Neuronal stem cell (in vitro differentiated cells): Measurements from ENCODE around the gene PREB.
"Not testable (repeated sequence)": the region's sequence is repeated elsewhere in the genome, so short reads cannot be mapped to it uniquely, and the experiment has no call there.

Experiments used
- DNase-seq: peaks from one replicate; pipeline ENCODE4 v3.0.0-alpha.2; 2013; ENCODE audit warnings: low spot score
- H2AFZ ChIP-seq: one replicate; pipeline ENCODE4 v1.6.1; 2013; ENCODE audit warnings: mild to moderate bottlenecking, low read length, inconsistent platforms
- H2AK5ac ChIP-seq: 2 replicates; pipeline ENCODE4 v1.6.1; 2013; ENCODE audit warnings: low read depth, mild to moderate bottlenecking, inconsistent platforms, low read length, moderate library complexity, mixed read lengths
- H2BK120ac ChIP-seq: 2 replicates; pipeline ENCODE4 v1.6.1; 2013; ENCODE audit warnings: low read depth, mild to moderate bottlenecking, inconsistent platforms, low read length, moderate library complexity, mixed read lengths
- H2BK12ac ChIP-seq: one replicate; pipeline ENCODE4 v1.6.1; 2013; ENCODE audit warnings: low read length, inconsistent platforms
- H2BK15ac ChIP-seq: 2 replicates; pipeline ENCODE4 v1.6.1; 2013; ENCODE audit warnings: mild to moderate bottlenecking, low read length, inconsistent platforms, mixed read lengths
- H2BK5ac ChIP-seq: one replicate; pipeline ENCODE4 v1.6.1; 2013; ENCODE audit warnings: inconsistent platforms, mild to moderate bottlenecking, low read length, moderate library complexity
- H3K14ac ChIP-seq: one replicate; pipeline ENCODE4 v1.6.1; 2013; ENCODE audit warnings: low read length, inconsistent platforms
- H3K18ac ChIP-seq: 2 replicates; pipeline ENCODE4 v1.6.1; 2013; ENCODE audit warnings: low read length, inconsistent platforms
- H3K23ac ChIP-seq: 2 replicates; pipeline ENCODE4 v1.6.1; 2013; ENCODE audit warnings: low read depth, mild to moderate bottlenecking, mixed read lengths, low read length, inconsistent platforms; ENCODE audit not compliant: poor library complexity
- H3K27ac ChIP-seq: replicated peaks from 3 replicates; pipeline ENCODE4 v1.5.1; 2013; ENCODE audit warnings: low read length, inconsistent platforms
- H3K27me3 ChIP-seq, 3 experiments: 2 replicates each; pipeline ENCODE4 v1.6.1; 2013; ENCODE audit warnings: low read length in 3 of 3, mild to moderate bottlenecking in 2 of 3, inconsistent platforms in 1 of 3, low read depth in 1 of 3, mixed read lengths in 1 of 3, moderate library complexity in 1 of 3; ENCODE audit not compliant: control insufficient read depth in 3 of 3, insufficient read depth in 3 of 3
- H3K36me3 ChIP-seq, 2 donors: replicated peaks in 1 of 2; 2 replicates each; pipeline ENCODE4 v1.6.1; 2013; ENCODE audit warnings: low read length in 2 of 2; ENCODE audit not compliant: control insufficient read depth in 2 of 2, insufficient read depth in 2 of 2
- H3K4ac ChIP-seq: 2 replicates; pipeline ENCODE4 v1.6.1; 2013; ENCODE audit warnings: inconsistent platforms, mild to moderate bottlenecking, low read length, moderate library complexity
- H3K4me1 ChIP-seq, 2 donors: 1 replicate in 1 of 2; 2 replicates in 1 of 2; pipeline ENCODE4 v1.6.1; 2013; ENCODE audit warnings: low read length in 2 of 2, low read depth in 1 of 2; ENCODE audit not compliant: control insufficient read depth in 2 of 2, insufficient read depth in 1 of 2
- H3K4me2 ChIP-seq: one replicate; pipeline ENCODE4 v1.6.1; 2013; ENCODE audit warnings: mild to moderate bottlenecking, low read length, inconsistent platforms; ENCODE audit not compliant: insufficient read depth, poor library complexity, severe bottlenecking
- H3K4me3 ChIP-seq, 2 donors: 2 replicates each; pipeline ENCODE4 v1.5.1; 2013; ENCODE audit warnings: low read length in 2 of 2, mild to moderate bottlenecking in 2 of 2, inconsistent platforms in 1 of 2, moderate library complexity in 1 of 2
- H3K79me1 ChIP-seq: one replicate; pipeline ENCODE4 v1.6.1; 2013; ENCODE audit warnings: low read depth, mild to moderate bottlenecking, inconsistent platforms, low read length, moderate library complexity
- H3K9ac ChIP-seq: one replicate; pipeline ENCODE4 v1.6.1; 2013; ENCODE audit warnings: mild to moderate bottlenecking, low read depth, low read length, inconsistent platforms; ENCODE audit not compliant: poor library complexity
- H3K9me3 ChIP-seq, 2 donors: replicated peaks in 1 of 2; 2 replicates each; pipeline versions ENCODE3 to v1.6.1; 2013; ENCODE audit warnings: low read length in 2 of 2, mild to moderate bottlenecking in 2 of 2, inconsistent platforms in 1 of 2, low read depth in 1 of 2, mixed read lengths in 1 of 2, moderate library complexity in 1 of 2; ENCODE audit not compliant: control insufficient read depth in 2 of 2, insufficient read depth in 1 of 2
- H4K8ac ChIP-seq: one replicate; pipeline ENCODE4 v1.6.1; 2013; ENCODE audit warnings: low read depth, mild to moderate bottlenecking, inconsistent platforms, low read length, moderate library complexity
- H4K91ac ChIP-seq: one replicate; pipeline ENCODE4 v1.6.1; 2013; ENCODE audit warnings: low read length, low read depth, mild to moderate bottlenecking, inconsistent platforms; ENCODE audit not compliant: poor library complexity
- WGBS, 2 donors: extraction: QIAGEN DNeasy Blood & Tissue Kit; methylation state at CpG; one replicate each; pipeline ENCODE4 v1.1.7; 2013; ENCODE audit warnings: missing lambda C conversion rate in 2 of 2, mixed read lengths in 1 of 2; ENCODE audit not compliant: insufficient read length in 2 of 2, insufficient replicate concordance in 1 of 2; ENCODE audit errors: extremely low coverage in 2 of 2; 5-methylcytosine and 5-hydroxymethylcytosine counted together

PREB gene

GRCh38 chr2:27122791-27123190 lies 11.6 kb downstream of the PREB start:
- Histone ChIP-seq H3K9ac (no peak overlapping the region), H3K4me3 (no peak overlapping the region)

GRCh38 chr2:27121906-27122305 lies 12.5 kb downstream of the PREB start:
- Histone ChIP-seq H3K79me1 (no peaks in the 10 kb centered on the region), H3K14ac (no peak overlapping the region), H4K91ac (no peak overlapping the region), H2AK5ac (no peak overlapping the region), H3K27ac (no peak overlapping the region), H3K27me3 (peaks cover 6 to 77% (median 33%) of the 10 kb centered on the region in 3 experiments), H3K18ac (no peak overlapping the region), H3K36me3 (no peaks in the 10 kb centered on the region), H3K9ac (no peak overlapping the region), H2BK5ac (no peak overlapping the region), H2BK120ac (no peak overlapping the region), H3K9me3 (peaks cover 0 to 4% of the 10 kb centered on the region in 2 donors), H2BK12ac (no peak overlapping the region), H3K4me3 (no peak overlapping the region), H4K8ac (no peak overlapping the region), H3K4me1 (peaks cover 6 to 11% of the 10 kb centered on the region in 2 donors), H3K4me2 (no peak overlapping the region), H3K4ac (no peak overlapping the region), H3K23ac (no peak overlapping the region), H2BK15ac (no peak overlapping the region), H2AFZ (no peak overlapping the region)
- no CpG with 5 or more reads among the region's 2 CpGs for WGBS, 2 donors
- DNase-seq, result no peak

More at GRCh38 chr2:27122791-27123190, 11.6 kb downstream of the PREB start:
- Histone ChIP-seq H3K9me3 (peaks cover 0 to 4% of the 10 kb centered on the region in 2 donors), H2BK5ac (no peak overlapping the region), H2AK5ac (no peak overlapping the region), H3K18ac (no peak overlapping the region), H2BK120ac (no peak overlapping the region), H3K14ac (no peak overlapping the region), H2BK12ac (no peak overlapping the region), H3K27ac (no peak overlapping the region), H3K4me1 (peaks cover 6 to 11% of the 10 kb centered on the region in 2 donors), H3K36me3 (no peaks in the 10 kb centered on the region), H4K8ac (no peak overlapping the region), H3K4ac (no peak overlapping the region), H3K79me1 (no peaks in the 10 kb centered on the region), H3K4me2 (no peak overlapping the region), H2AFZ (peak overlapping the region; percentile 94), H3K27me3 (peaks cover 6 to 69% (median 30%) of the 10 kb centered on the region in 3 experiments), H4K91ac (no peak overlapping the region), H2BK15ac (no peak overlapping the region), H3K23ac (no peak overlapping the region)
- WGBS, 2 donors, result no CpG with 5 or more reads among the region's 7 CpGs
- no peak for DNase-seq

GRCh38 chr2:27119330-27119670 lies 15.1 kb downstream of the PREB start:
- not testable (repeated sequence) for H3K36me3 ChIP-seq, H4K91ac ChIP-seq, H3K79me1 ChIP-seq, H2BK15ac ChIP-seq, H3K4ac ChIP-seq, H3K9me3 ChIP-seq, H3K27ac ChIP-seq, H4K8ac ChIP-seq, H2BK5ac ChIP-seq, DNase-seq, H2BK120ac ChIP-seq
- peaks cover 6 to 11% of the 10 kb centered on the region in 2 donors for H3K4me1 ChIP-seq
- H3K4me2 ChIP-seq, result peak overlapping the region; percentile 95
- peak overlapping the region; percentile 87 for H3K9ac ChIP-seq
- H3K27me3 ChIP-seq, result peaks cover 6 to 88% (median 33%) of the 10 kb centered on the region in 3 experiments
- peak overlapping the region; percentile 88 for H3K18ac ChIP-seq
- peak overlapping the region; percentile 91 for H2AK5ac ChIP-seq
- peak overlapping the region; percentile 43 to 76 for H3K4me3 ChIP-seq
- H3K23ac ChIP-seq, result peak overlapping the region; percentile 12
- peak overlapping the region; percentile 59 for H2BK12ac ChIP-seq
- H3K14ac ChIP-seq, result peak overlapping the region; percentile 39
- H2AFZ ChIP-seq, result peak overlapping the region; percentile 90
- WGBS, 2 donors, result no CpG with 5 or more reads among the region's 8 CpGs

GRCh38 chr2:27118525-27119329 lies 15.7 kb downstream of the PREB start, which contains the start of gene CGREF1:
CGREF1 (minus strand) TSS chr2:27119128; CDS start chr2:27104366, 14,762 bp downstream.
- Histone ChIP-seq H3K4me1 (peaks cover 6 to 8% of the 10 kb centered on the region in 2 donors), H3K4me2 (peak within 1 kb of the TSS; percentile 95), H3K27me3 (peaks cover 6 to 85% (median 33%) of the 10 kb centered on the region in 3 experiments), H3K9ac (peak within 1 kb of the TSS; percentile 87), H2AK5ac (peak within 1 kb of the TSS; percentile 91), H3K14ac (peak within 1 kb of the TSS; percentile 39), H3K9me3 (peaks cover 0 to 4% of the 10 kb centered on the region in 2 donors), H2BK120ac (no peak within 1 kb of the TSS), H2BK5ac (no peak within 1 kb of the TSS), H2BK12ac (peak within 1 kb of the TSS; percentile 59), H3K79me1 (no peaks in the 10 kb centered on the region), H3K23ac (peak within 1 kb of the TSS; percentile 12), H2AFZ (peak within 1 kb of the TSS; percentile 90), H4K91ac (no peak within 1 kb of the TSS), H3K36me3 (no peaks in the 10 kb centered on the region), H3K18ac (peak within 1 kb of the TSS; percentile 88), H3K4me3 (peak within 1 kb of the TSS; percentile 43 to 76), H4K8ac (no peak within 1 kb of the TSS), H2BK15ac (peak within 1 kb of the TSS; percentile 43), H3K4ac (no peak within 1 kb of the TSS), H3K27ac (no peak within 1 kb of the TSS)
- no CpG with 5 or more reads among the region's 84 CpGs for WGBS, 2 donors
- DNase-seq, result no peak
